ENCODE measurements around the gene TMEM273. TPM values are rescaled to one million over a fixed set of nuclear protein-coding genes. Genes with fewer than 3 reads are reported as not detected.

The TMEM273 gene
- total RNA-seq, 1 donor from 2014 or later: 8.5 TPM

DNA sequence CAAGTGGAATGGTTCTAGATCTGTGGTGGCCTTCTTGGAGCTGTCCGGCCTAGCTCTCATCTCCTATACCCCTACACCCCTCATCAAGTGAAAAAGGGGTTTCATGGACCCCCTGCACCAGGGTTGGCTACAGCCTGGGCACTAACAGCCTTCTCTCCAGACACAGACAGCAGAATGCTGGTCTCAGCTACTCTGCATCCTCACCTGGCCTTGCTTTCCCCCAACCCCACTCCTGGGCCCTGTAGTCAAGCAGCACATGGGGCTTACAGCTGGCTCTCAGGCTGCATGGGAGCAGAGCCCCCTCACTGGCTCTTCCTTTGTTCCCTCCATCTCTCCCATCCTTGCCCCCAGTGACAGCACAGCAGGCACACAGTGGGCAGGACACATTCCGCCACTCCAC, 20.8 kb upstream of the TMEM273 start:
- H3K27me3 Mint-ChIP-seq: peaks cover 10% of the 10 kb centered on the region
- TF ChIP-seq, protein P1, sequence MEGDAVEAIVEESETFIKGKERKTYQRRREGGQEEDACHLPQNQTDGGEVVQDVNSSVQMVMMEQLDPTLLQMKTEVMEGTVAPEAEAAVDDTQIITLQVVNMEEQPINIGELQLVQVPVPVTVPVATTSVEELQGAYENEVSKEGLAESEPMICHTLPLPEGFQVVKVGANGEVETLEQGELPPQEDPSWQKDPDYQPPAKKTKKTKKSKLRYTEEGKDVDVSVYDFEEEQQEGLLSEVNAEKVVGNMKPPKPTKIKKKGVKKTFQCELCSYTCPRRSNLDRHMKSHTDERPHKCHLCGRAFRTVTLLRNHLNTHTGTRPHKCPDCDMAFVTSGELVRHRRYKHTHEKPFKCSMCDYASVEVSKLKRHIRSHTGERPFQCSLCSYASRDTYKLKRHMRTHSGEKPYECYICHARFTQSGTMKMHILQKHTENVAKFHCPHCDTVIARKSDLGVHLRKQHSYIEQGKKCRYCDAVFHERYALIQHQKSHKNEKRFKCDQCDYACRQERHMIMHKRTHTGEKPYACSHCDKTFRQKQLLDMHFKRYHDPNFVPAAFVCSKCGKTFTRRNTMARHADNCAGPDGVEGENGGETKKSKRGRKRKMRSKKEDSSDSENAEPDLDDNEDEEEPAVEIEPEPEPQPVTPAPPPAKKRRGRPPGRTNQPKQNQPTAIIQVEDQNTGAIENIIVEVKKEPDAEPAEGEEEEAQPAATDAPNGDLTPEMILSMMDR (IDR thresholded peaks at IDR 0.05): no peak
- no peak overlapping the region for H3K4me3 Mint-ChIP-seq
- no peaks in the 10 kb centered on the region for H3K36me3 Mint-ChIP-seq (ENCODE audit: low read depth)
- ATAC-seq (ENCODE audit: low read depth) (no peak), DNase-seq (no peak)
- ChIA-PET POLR2A (no interaction called here), CTCF (no interaction called here)
- peaks cover 3% of the 10 kb centered on the region for H3K9me3 Mint-ChIP-seq
- intact Hi-C loops (cut with micrococcal nuclease): no loop called here
- no peak overlapping the region for H3K27ac Mint-ChIP-seq
- peaks cover 9% of the 10 kb centered on the region for H3K4me1 Mint-ChIP-seq

DNA sequence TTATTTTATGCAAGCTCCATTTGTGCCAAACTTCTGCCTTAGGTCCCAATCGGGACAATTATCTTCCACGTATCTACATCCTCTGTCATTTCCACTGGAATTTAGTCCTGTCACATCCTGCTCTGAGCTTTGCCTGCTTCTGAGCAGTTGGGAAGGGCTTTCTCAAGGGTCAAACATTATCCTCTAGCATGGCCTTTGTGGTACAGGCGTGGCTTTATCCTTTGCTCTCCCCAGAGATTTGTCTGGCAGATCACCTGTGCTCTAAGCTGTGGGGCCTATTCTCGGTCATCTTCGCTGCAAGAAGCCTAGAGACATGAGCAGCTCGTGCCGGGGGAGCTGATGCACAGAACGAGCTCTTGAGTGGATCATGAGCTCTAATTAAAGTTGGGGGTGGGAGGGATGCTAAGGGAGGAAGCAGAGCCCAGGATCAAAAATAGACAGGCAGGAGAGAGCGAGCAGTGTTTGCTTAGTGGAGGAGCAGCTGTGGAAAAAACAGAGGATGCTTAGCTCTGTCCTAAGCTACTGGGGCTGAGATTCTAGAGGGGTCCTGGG, 19.8 kb upstream of the TMEM273 start:
- POLR2A ChIA-PET: interaction anchor here (0.6 kb wide), 1 partner anchor 628 kb away, joined by 10 read pairs; no protein-coding TSS in a partner anchor
- CTCF ChIA-PET: no interaction called here
- DNase-seq (no peak), ATAC-seq (ENCODE audit: low read depth) (no peak)
- no peaks in the 10 kb centered on the region for H3K36me3 Mint-ChIP-seq (ENCODE audit: low read depth)
- TF ChIP-seq, protein P1 (IDR thresholded peaks at IDR 0.05): no peak
- peaks cover 9% of the 10 kb centered on the region for H3K4me1 Mint-ChIP-seq
- H3K27me3 Mint-ChIP-seq: peaks cover 8% of the 10 kb centered on the region
- no peak overlapping the region for H3K4me3 Mint-ChIP-seq
- peaks cover 6% of the 10 kb centered on the region for H3K9me3 Mint-ChIP-seq
- intact Hi-C loops (cut with micrococcal nuclease): no loop called here
- no peak overlapping the region for H3K27ac Mint-ChIP-seq

DNA sequence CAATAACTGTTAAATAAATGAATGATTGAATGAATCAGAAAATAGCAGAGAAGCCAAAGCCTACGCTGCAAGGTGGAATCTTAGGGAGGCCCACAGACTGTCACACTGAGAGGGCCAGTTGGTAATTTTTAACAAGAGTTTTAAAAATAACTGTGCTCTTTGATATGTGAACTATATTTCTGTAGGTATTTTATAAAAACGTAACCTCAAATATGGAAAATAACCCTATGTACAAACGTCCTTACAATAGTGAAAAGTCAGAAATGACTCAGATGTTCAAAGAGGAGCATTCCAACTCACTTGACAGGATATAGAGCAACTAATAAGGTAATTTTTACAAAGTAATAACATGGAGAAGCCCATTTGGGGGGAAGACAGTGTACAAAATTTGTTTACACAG, 18.9 kb upstream of the TMEM273 start:
- ATAC-seq (ENCODE audit: low read depth) (no peak), DNase-seq (no peak)
- intact Hi-C loops (cut with micrococcal nuclease): no loop called here
- Mint-ChIP-seq H3K27ac (no peak overlapping the region), H3K4me3 (no peak overlapping the region), H3K9me3 (peaks cover 6% of the 10 kb centered on the region), H3K4me1 (peaks cover 4% of the 10 kb centered on the region), H3K27me3 (peaks cover 11% of the 10 kb centered on the region), H3K36me3 (ENCODE audit: low read depth) (no peaks in the 10 kb centered on the region)
- TF ChIP-seq, protein P1 (IDR thresholded peaks at IDR 0.05): no peak
- CTCF ChIA-PET: no interaction called here
- POLR2A ChIA-PET: no interaction called here

DNA sequence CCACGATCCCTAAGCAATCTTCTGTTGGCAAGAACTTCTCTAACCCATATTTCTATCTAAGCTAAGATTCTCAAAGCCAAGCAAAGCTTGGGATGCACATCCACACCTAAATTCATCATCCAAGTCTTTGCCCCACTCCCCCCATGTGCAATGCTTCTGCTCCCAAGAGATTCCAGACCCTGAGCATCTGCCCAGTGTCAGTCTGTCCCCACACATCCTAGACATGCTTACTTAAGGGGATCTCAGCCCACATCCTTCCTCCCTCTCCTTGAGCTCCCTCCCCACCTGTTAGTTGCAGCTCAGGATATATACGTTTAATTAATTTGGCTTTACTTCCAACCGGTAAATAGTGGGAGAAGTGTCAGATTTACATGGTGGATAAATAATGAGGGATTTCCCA, 17.0 kb upstream of the TMEM273 start:
- DNase-seq: no peak
- ATAC-seq (ENCODE audit: low read depth): no peak
- H3K27me3 Mint-ChIP-seq: peaks cover 11% of the 10 kb centered on the region
- peaks cover 3% of the 10 kb centered on the region for H3K4me1 Mint-ChIP-seq
- no peak overlapping the region for H3K4me3 Mint-ChIP-seq
- POLR2A ChIA-PET: no interaction called here
- intact Hi-C loops (cut with micrococcal nuclease): no loop called here
- H3K9me3 Mint-ChIP-seq: peaks cover 6% of the 10 kb centered on the region
- no peak overlapping the region for H3K27ac Mint-ChIP-seq
- H3K36me3 Mint-ChIP-seq (ENCODE audit: low read depth): no peaks in the 10 kb centered on the region
- CTCF ChIA-PET: no interaction called here
- TF ChIP-seq, protein P1 (IDR thresholded peaks at IDR 0.05): no peak

DNA sequence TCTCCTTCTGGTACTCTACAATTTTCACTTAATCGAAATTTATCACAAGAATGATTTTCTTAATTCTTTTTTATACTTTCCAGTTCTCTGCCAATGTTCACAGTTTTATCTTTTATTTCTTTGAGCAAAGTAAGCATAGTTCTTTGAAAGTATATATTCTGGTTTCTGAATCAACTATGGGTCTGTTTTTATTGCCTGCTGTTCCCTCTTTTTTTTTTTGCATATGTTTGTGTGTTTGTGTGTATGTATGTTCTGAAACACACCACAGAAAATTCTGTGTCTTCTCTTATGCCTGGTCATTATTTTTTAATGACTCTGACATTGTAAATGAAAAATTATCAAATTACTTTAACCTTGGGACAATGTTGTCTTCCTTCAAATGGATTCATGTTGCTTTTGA, 15.9 kb upstream of the TMEM273 start:
- Mint-ChIP-seq H3K27ac (no peak overlapping the region), H3K4me3 (no peak overlapping the region), H3K9me3 (peaks cover 6% of the 10 kb centered on the region), H3K27me3 (peaks cover 11% of the 10 kb centered on the region), H3K4me1 (peaks cover 3% of the 10 kb centered on the region), H3K36me3 (ENCODE audit: low read depth) (no peaks in the 10 kb centered on the region)
- POLR2A ChIA-PET: no interaction called here
- no peak for DNase-seq
- TF ChIP-seq, protein P1 (IDR thresholded peaks at IDR 0.05): no peak
- intact Hi-C loops (cut with micrococcal nuclease): no loop called here
- CTCF ChIA-PET: no interaction called here
- no peak for ATAC-seq (ENCODE audit: low read depth)

All from activated B cell treated with CpG ODN at 0.5 μM for 24 hours (primary cell).